Gastrocnemius medialis (tissue), 4 donors: ENCODE measurements around the gene SART3. TPM values are rescaled to one million over a fixed set of nuclear protein-coding genes. Genes with fewer than 3 reads are reported as not detected.

Experiments
- ATAC-seq, 2 donors: fragments of 150-250 bp; one replicate each; pipeline ENCODE4 v1.9.1; 2016
- DNase-seq, 2 donors: peaks; one replicate each; pipeline ENCODE4 v3.0.0-alpha.2; 2019
- H3K27ac ChIP-seq, 4 donors: fragments of 200-600 bp; sonication (generic); 1 replicate in 1 of 4; 2 replicates in 3 of 4; pipeline ENCODE4 v1.5.1; 2016 to 2018; ENCODE audit warnings: mild to moderate bottlenecking in 2 of 4, moderate library complexity in 1 of 4
- H3K27me3 ChIP-seq, 3 donors: fragments of 200-600 bp; sonication (generic) in 2 of 3; 1 replicate in 1 of 3; 2 replicates in 2 of 3; pipeline versions ENCODE4 v1.5.1 to v1.6.0; 2016 to 2019; ENCODE audit warnings: mild to moderate bottlenecking in 1 of 3, moderate library complexity in 1 of 3
- H3K36me3 ChIP-seq, 2 donors: fragments of 200-600 bp; sonication (generic) in 1 of 2; one replicate each; pipeline ENCODE4 v1.5.1; 2017 to 2018
- H3K4me1 ChIP-seq, 2 donors: fragments of 200-600 bp; sonication (generic) in 1 of 2; one replicate each; pipeline ENCODE4 v1.5.1; 2016 to 2017; ENCODE audit warnings: mild to moderate bottlenecking in 2 of 2
- H3K4me3 ChIP-seq, 4 donors: fragments of 200-600 bp; sonication (generic) in 3 of 4; 1 replicate in 1 of 4; 2 replicates in 3 of 4; pipeline ENCODE4 v1.5.1; 2016 to 2019; ENCODE audit warnings: mild to moderate bottlenecking in 2 of 4
- H3K9me3 ChIP-seq, 3 donors: fragments of 200-600 bp; sonication (generic) in 2 of 3; 1 replicate in 1 of 3; 2 replicates in 2 of 3; pipeline ENCODE4 v1.5.1; 2016 to 2019
- CTCF ChIP-seq, 5 experiments: fragments of 450-650 bp in 3 of 5; fragments of 200-600 bp in 2 of 5; sonication (generic) in 2 of 5; IDR thresholded peaks in 4 of 5; conservative IDR thresholded peaks in 1 of 5; 1 replicate in 4 of 5; 2 replicates in 1 of 5; pipeline ENCODE4 v1.5.1; 2016 to 2019; ENCODE audit warnings: antibody characterized with exemption in 5 of 5, mild to moderate bottlenecking in 3 of 5, moderate library complexity in 3 of 5
- POLR2A ChIP-seq, 2 donors: fragments of 450-650 bp; IDR thresholded peaks; one replicate each; pipeline ENCODE4 v1.6.1; 2017; ENCODE audit warnings: antibody characterized with exemption in 2 of 2, mild to moderate bottlenecking in 2 of 2, moderate library complexity in 2 of 2
- in situ Hi-C, 4 donors: fragments of 200-750 bp; cut with MboI; loops; one replicate each; pipeline versions ENCODE4 v1.15.0 to v1.8.0; 2017; ENCODE audit warnings: low sequenced_read_pairs in 4 of 4
- intact Hi-C: fragments of 100-400 bp; cut with DNase I; formaldehyde crosslinking; loops from one replicate; pipeline ENCODE4 v1.15.1; 2023; ENCODE audit warnings: low total_unique reads
- total RNA-seq, 4 donors: library from RNA; depleted of rRNA; stranded (reverse); fragments of >200 nt; gene quantifications; one replicate each; pipeline versions ENCODE4 v1.1.0 to v1.2.3, GENCODE V29; 2016

SART3 gene
- total RNA-seq, 4 donors from 2014 or later: 38.1 to 52.6 (median 51.3) TPM

GRCh38 chr12:108553799-108554198 is 7.2 kb downstream of the SART3 start:
- Histone ChIP-seq H3K4me1 (peaks cover 30 to 51% of the 10 kb centered on the region in 2 donors), H3K27ac (no peak overlapping the region), H3K4me3 (no peak overlapping the region), H3K27me3 (no peaks in the 10 kb centered on the region), H3K9me3 (no peaks in the 10 kb centered on the region), H3K36me3 (peaks cover 0 to 5% of the 10 kb centered on the region in 2 donors)
- no peak for DNase-seq
- ATAC-seq: no peak
- TF ChIP-seq CTCF (IDR thresholded peaks at IDR 0.05 in 4 of 5, conservative IDR thresholded peaks at IDR 0.05 in 1 of 5): no peak
- TF ChIP-seq POLR2A (IDR thresholded peaks at IDR 0.05): no peak
- in situ Hi-C loops: loop anchor here in 3 of 4 donors (25.0 kb wide), 1 partner anchor 534 kb away; the partner anchor contains the start of genes ALKBH2 (in 3 of the 3) and UNG (in 3 of the 3)
- intact Hi-C loops: no loop called here

GRCh38 chr12:108551535-108551934 is 9.4 kb downstream of the SART3 start:
- TF ChIP-seq CTCF (IDR thresholded peaks at IDR 0.05 in 4 of 5, conservative IDR thresholded peaks at IDR 0.05 in 1 of 5) (no peak), POLR2A (IDR thresholded peaks at IDR 0.05) (no peak)
- Histone ChIP-seq H3K36me3 (peaks cover 0 to 19% of the 10 kb centered on the region in 2 donors), H3K9me3 (no peaks in the 10 kb centered on the region), H3K4me3 (no peak overlapping the region), H3K4me1 (peaks cover 14 to 30% of the 10 kb centered on the region in 2 donors), H3K27me3 (no peaks in the 10 kb centered on the region), H3K27ac (no peak overlapping the region)
- no peak for ATAC-seq
- no peak for DNase-seq
- in situ Hi-C loops (loop anchor here in 3 of 4 donors (25.0 kb wide), 1 partner anchor 536 kb away; the partner anchor contains the start of genes ALKBH2 (in 3 of the 3) and UNG (in 3 of the 3)), intact Hi-C loops (no loop called here)

- Histone ChIP-seq H3K27me3 (no peaks in the 10 kb centered on the region), H3K36me3 (peaks cover 0 to 42% of the 10 kb centered on the region in 2 donors), H3K9me3 (no peaks in the 10 kb centered on the region), H3K4me1 (peaks cover 5 to 8% of the 10 kb centered on the region in 2 donors), H3K4me3 (no peak overlapping the region), H3K27ac (no peak overlapping the region)
- no peak for DNase-seq
- intact Hi-C loops: no loop called here
- in situ Hi-C loops: no loop called here
- no peak for ATAC-seq
- no peak for TF ChIP-seq POLR2A (IDR thresholded peaks at IDR 0.05)
- no peak for TF ChIP-seq CTCF (IDR thresholded peaks at IDR 0.05 in 4 of 5, conservative IDR thresholded peaks at IDR 0.05 in 1 of 5)
Observed at GRCh38 chr12:108548954-108549521, 11.9 kb downstream of the SART3 start.

GRCh38 chr12:108547686-108548085 is 13.3 kb downstream of the SART3 start:
- Histone ChIP-seq H3K4me3 (no peak overlapping the region), H3K27me3 (no peaks in the 10 kb centered on the region), H3K4me1 (peaks cover 5 to 8% of the 10 kb centered on the region in 2 donors), H3K36me3 (peaks cover 0 to 49% of the 10 kb centered on the region in 2 donors), H3K9me3 (no peaks in the 10 kb centered on the region), H3K27ac (peak overlapping the region; percentile 5 to 53 (median 28))
- DNase-seq (peak in 1 of 2 donors; percentile 47), ATAC-seq (peak; percentile 48 to 84)
- TF ChIP-seq POLR2A (IDR thresholded peaks at IDR 0.05) (no peak), CTCF (IDR thresholded peaks at IDR 0.05 in 4 of 5, conservative IDR thresholded peaks at IDR 0.05 in 1 of 5) (no peak)
- intact Hi-C loops (no loop called here), in situ Hi-C loops (no loop called here)
